Endothelial cell of umbilical vein (primary cell): ENCODE results near the gene JHY. TPM values are rescaled to one million over a fixed set of nuclear protein-coding genes. Genes with fewer than 3 reads are reported as not detected.
A peak's percentile ranks its signal among the peaks of the same experiment; 100 is the strongest.

Source experiments
- BruUV-seq: library from RNA; stranded (reverse); fragments of 400-500 nt; replicated peaks from 2 replicates; lab custom pipeline; 2021; lab: Mats Ljungman, UMichigan
- CTCF ChIA-PET: fragments of 300-600, 350-600 bp; sonication (Branson Sonifier 250); formaldehyde crosslinking; loops from one replicate; lab custom pipeline; 2021; ENCODE audit warnings: antibody characterized with exemption, inconsistent platforms; lab: Charles Lee
- POLR2A ChIA-PET: fragments of 300-600, 350-600 bp; sonication (Branson Sonifier 250); formaldehyde crosslinking; loops from one replicate; lab custom pipeline; 2021; ENCODE audit warnings: antibody characterized with exemption, inconsistent platforms; lab: Charles Lee
- DNase-seq: peaks from one replicate; pipeline ENCODE4 v3.0.0-alpha.2; 2011; ENCODE audit warnings: low read depth, low spot score
- FAIRE-seq: peaks from 2 replicates; lab custom pipeline; 2011; peaks lifted over from hg19 to GRCh38; lab: Jason Lieb, UNC
- H2AFZ ChIP-seq: 2 replicates; pipeline ENCODE4 v1.6.0; 2012; ENCODE audit warnings: low read depth, low read length, control low read depth, inconsistent platforms
- H3K27ac ChIP-seq: 2 replicates; pipeline ENCODE4 v1.5.1; 2011; ENCODE audit warnings: low read depth, mild to moderate bottlenecking, control low read depth, low read length, moderate library complexity; ENCODE audit not compliant: insufficient read depth
- H3K27me3 ChIP-seq, 2 experiments: 2 replicates each; pipeline versions ENCODE4 v1.6.0 to v1.6.1; 2011; ENCODE audit warnings: low read length in 2 of 2, mixed read lengths in 1 of 2; ENCODE audit not compliant: control insufficient read depth in 2 of 2, insufficient read depth in 2 of 2
- H3K36me3 ChIP-seq, 2 experiments: 2 replicates in 1 of 2; 3 replicates in 1 of 2; pipeline ENCODE4 v1.5.1; 2011; ENCODE audit warnings: low read length in 2 of 2, mild to moderate bottlenecking in 1 of 2, moderate library complexity in 1 of 2; ENCODE audit not compliant: control insufficient read depth in 2 of 2, insufficient read depth in 2 of 2; ENCODE audit errors: extremely low read depth in 1 of 2
- H3K4me1 ChIP-seq: 3 replicates; pipeline ENCODE4 v1.5.1; 2011; ENCODE audit warnings: mild to moderate bottlenecking, low read length; ENCODE audit not compliant: control insufficient read depth, insufficient read depth; ENCODE audit errors: extremely low read depth
- H3K4me2 ChIP-seq: 2 replicates; pipeline ENCODE4 v1.6.1; 2011; ENCODE audit warnings: low read length, control low read depth, mixed read lengths; ENCODE audit not compliant: insufficient read depth
- H3K4me3 ChIP-seq, 3 experiments: fragments of 200-600 bp in 1 of 3; sonication (generic), shearing (Covaris generic) in 1 of 3; replicated peaks in 1 of 3; 2 replicates each; pipeline ENCODE4 v1.5.1; 2011 to 2016; ENCODE audit warnings: control low read depth in 3 of 3, low read length in 3 of 3, mild to moderate bottlenecking in 2 of 3, inconsistent platforms in 1 of 3, low read depth in 1 of 3, moderate library complexity in 1 of 3; ENCODE audit not compliant: insufficient read depth in 1 of 3
- H3K79me2 ChIP-seq: 2 replicates; pipeline ENCODE4 v1.6.0; 2012; ENCODE audit warnings: low read length, inconsistent platforms; ENCODE audit not compliant: control insufficient read depth, insufficient read depth
- H3K9ac ChIP-seq: replicated peaks from 2 replicates; pipeline ENCODE3; 2011; ENCODE audit warnings: low read length, control low read depth; ENCODE audit not compliant: insufficient read depth; ENCODE audit errors: extremely low read depth
- H3K9me1 ChIP-seq: replicated peaks from 3 replicates; pipeline ENCODE4 v1.6.0; 2011; ENCODE audit warnings: mild to moderate bottlenecking, low read length; ENCODE audit not compliant: control insufficient read depth, insufficient read depth; ENCODE audit errors: extremely low read depth
- H3K9me3 ChIP-seq: replicated peaks from 2 replicates; pipeline ENCODE4 v1.5.1; 2012; ENCODE audit warnings: low read length, inconsistent platforms; ENCODE audit not compliant: control insufficient read depth, insufficient read depth
- H4K20me1 ChIP-seq: replicated peaks from 2 replicates; pipeline ENCODE3; 2011; ENCODE audit warnings: mild to moderate bottlenecking, low read length; ENCODE audit not compliant: control insufficient read depth, insufficient read depth; ENCODE audit errors: extremely low read depth
- CTCF ChIP-seq, 2 donors: IDR thresholded peaks; 1 replicate in 1 of 2; 2 replicates in 1 of 2; pipeline ENCODE4 v1.5.1; 2011; ENCODE audit warnings: low read length in 2 of 2, mild to moderate bottlenecking in 2 of 2, moderate library complexity in 2 of 2, control low read depth in 1 of 2, inconsistent platforms in 1 of 2, low read depth in 1 of 2; ENCODE audit not compliant: insufficient read depth in 1 of 2; ENCODE audit errors: extremely low read depth in 1 of 2
- EZH2 ChIP-seq: IDR thresholded peaks from 2 replicates; pipeline ENCODE4 v1.6.1; 2012; ENCODE audit warnings: borderline replicate concordance, low read depth, mild to moderate bottlenecking, moderate library complexity, low read length, inconsistent platforms; ENCODE audit not compliant: severe bottlenecking
- FOS ChIP-seq: IDR thresholded peaks from 2 replicates; pipeline ENCODE4 v1.6.1; 2011; ENCODE audit warnings: mild to moderate bottlenecking, low read length, moderate library complexity, borderline replicate concordance; ENCODE audit not compliant: insufficient read depth
- GATA2 ChIP-seq: IDR thresholded peaks from 2 replicates; pipeline ENCODE4 v1.7.0; 2011; ENCODE audit warnings: low read depth, mild to moderate bottlenecking, moderate library complexity, mixed read lengths, low read length; ENCODE audit not compliant: insufficient read length, insufficient read depth
- JUN ChIP-seq: IDR thresholded peaks from 2 replicates; pipeline ENCODE4 v1.6.1; 2011; ENCODE audit warnings: borderline replicate concordance, low read depth; ENCODE audit not compliant: insufficient read length, insufficient read depth
- MAX ChIP-seq: IDR thresholded peaks from 2 replicates; pipeline ENCODE4 v1.6.1; 2011; ENCODE audit not compliant: insufficient read depth, insufficient read length
- MYC ChIP-seq: IDR thresholded peaks from one replicate; pipeline ENCODE4 v1.6.1; 2011; ENCODE audit warnings: mild to moderate bottlenecking, low read depth, low read length
- POLR2A ChIP-seq: IDR thresholded peaks from 2 replicates; pipeline ENCODE4 v1.6.1; 2012; ENCODE audit warnings: low read depth, mild to moderate bottlenecking, control low read depth, low read length
- POLR2AphosphoS5 ChIP-seq: IDR thresholded peaks from 2 replicates; pipeline ENCODE4 v1.6.1; 2012; ENCODE audit warnings: low read depth, mild to moderate bottlenecking, control low read depth, low read length, moderate library complexity; ENCODE audit not compliant: insufficient read depth
- dilution Hi-C: fragments of 300-500 bp; cut with MboI; formaldehyde crosslinking; loops from one replicate; pipeline ENCODE4 v1.15.0; 2019; ENCODE audit warnings: low sequenced_read_pairs; ENCODE audit not compliant: extremely low pct_ligation_motif_present
- intact Hi-C: fragments of 100-400 bp; cut with micrococcal nuclease; formaldehyde crosslinking; loops from one replicate; pipeline ENCODE4 v1.10.0; 2022
- polyA plus RNA-seq, 4 experiments: library from polyadenylated mRNA; depleted of rRNA in 3 of 4; stranded (reverse) in 3 of 4; unstranded in 1 of 4; fragments of >200 nt; gene quantifications; 2 replicates each; pipeline versions ENCODE4 v1.2.1 to v1.2.3, GENCODE V29; 2011 to 2012; ENCODE audit warnings: missing spikeins in 1 of 4
- total RNA-seq: library from RNA; stranded (reverse); gene quantifications from 2 replicates; pipeline ENCODE4 v1.2.3, GENCODE V29; 2021

Gene JHY
- total and polyA plus RNA-seq, 2 donors (not counting 3 experiments of a cell fraction or from before 2014, with no cell fraction given): 1.8 to 3.9 TPM

GRCh38 chr11:122979103-122979814 lies 96.7 kb downstream of the JHY start:
- no TSS peak for BruUV-seq
- H4K20me1 ChIP-seq: peaks cover 3% of the 10 kb centered on the region

More at GRCh38 chr11:122979103-122979814, 96.7 kb downstream of the JHY start:
- Histone ChIP-seq H3K27ac (no peak overlapping the region), H3K9ac (no peak overlapping the region), H3K79me2 (no peaks in the 10 kb centered on the region), H3K27me3 (peaks cover 79 to 96% of the 10 kb centered on the region in 2 experiments), H3K36me3 (no peaks in the 10 kb centered on the region), H2AFZ (no peak overlapping the region), H3K9me1 (no peaks in the 10 kb centered on the region), H3K9me3 (no peaks in the 10 kb centered on the region), H3K4me3 (no peak overlapping the region), H3K4me1 (no peaks in the 10 kb centered on the region), H3K4me2 (no peak overlapping the region)
- CTCF ChIA-PET: interaction anchor here (0.8 to 1.6 kb wide), 2 partner anchors 32 to 75 kb away, joined by 3 read pairs; no protein-coding TSS in a partner anchor
- intact Hi-C loops: no loop called here
- TF ChIP-seq POLR2A (no peak), JUN (no peak), POLR2AphosphoS5 (no peak), GATA2 (no peak), EZH2 (peak; percentile 19), CTCF (IDR thresholded peaks at IDR 0.05; ENCODE audit: extremely low read depth in 1 of 2, insufficient read depth in 1 of 2, low read depth in 1 of 2, low read length in 2 of 2) (no peak), MAX (no peak), FOS (no peak), MYC (no peak)
- dilution Hi-C loops: no loop called here
- DNase-seq (no peak), FAIRE-seq (no peak)
- POLR2A ChIA-PET: no interaction called here
